T-helper 2 cell treated with Interferon-gamma antibody and Interleukin-4, amounts not matched to agents 100 ng/mL and 5 ng/mL, for 36 hours (primary cell): Measurements from ENCODE around the gene DTNB. TPM values are rescaled to one million over a fixed set of nuclear protein-coding genes. Genes with fewer than 3 reads are reported as not detected.
"Not testable (repeated sequence)": the region's sequence is repeated elsewhere in the genome, so short reads cannot be mapped to it uniquely, and the experiment has no call there.

Experiments
- intact Hi-C: fragments of 100-400 bp; cut with micrococcal nuclease; formaldehyde crosslinking; loops from one replicate; pipeline ENCODE4 v1.15.1; 2023
- total RNA-seq: library from RNA; stranded (reverse); gene quantifications from 2 replicates; pipeline ENCODE4 v1.2.3, GENCODE V29; 2022

DTNB gene
- total RNA-seq, 1 donor from 2014 or later: 24.7 TPM

- intact Hi-C loops: not testable (repeated sequence)
Measured at GRCh38 chr2:25633801-25634200, 39.6 kb downstream of the DTNB start.

DNA sequence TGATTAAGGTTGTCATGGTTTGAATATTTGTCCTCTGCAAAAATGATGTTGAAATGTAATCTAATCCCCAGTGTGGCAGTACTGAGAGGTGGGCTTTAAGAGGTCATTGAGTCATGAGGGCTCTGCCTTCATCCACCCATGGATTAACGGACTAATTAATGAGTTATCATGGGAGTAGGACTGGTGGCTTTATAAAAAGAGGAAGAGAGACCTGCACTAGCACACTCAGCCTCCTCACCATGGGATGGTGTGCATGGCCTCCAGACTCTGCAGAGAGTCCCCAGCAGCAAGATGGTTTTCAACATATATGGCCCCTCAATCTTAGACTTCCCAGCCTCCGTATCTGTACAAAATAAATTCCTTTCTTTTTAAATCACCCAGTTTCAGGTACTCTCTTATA is 41.0 kb downstream of the DTNB start:
- intact Hi-C loops: no loop called here

DNA sequence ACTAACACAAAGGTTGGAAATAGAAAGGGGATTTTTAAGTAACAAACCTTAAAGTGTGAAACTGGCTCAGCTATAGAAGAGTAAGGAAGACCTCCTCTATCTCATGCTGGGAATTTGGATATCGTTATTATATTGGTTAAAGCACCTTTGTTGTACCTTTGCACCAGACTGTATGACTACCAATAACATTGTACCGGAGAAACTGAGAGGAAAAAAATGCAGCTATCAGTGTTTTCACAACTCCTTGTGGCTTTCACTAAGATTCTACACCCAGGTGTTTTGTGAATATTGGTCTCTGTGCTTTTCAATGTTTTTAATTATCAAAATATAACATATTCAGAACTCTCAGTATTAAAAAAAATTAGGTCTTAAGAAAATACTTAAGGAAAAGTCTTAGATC is 48.7 kb downstream of the DTNB start:
- intact Hi-C loops: no loop called here

GRCh38 chr2:25623361-25623760 is 50.0 kb downstream of the DTNB start:
- intact Hi-C loops: no loop called here

DNA sequence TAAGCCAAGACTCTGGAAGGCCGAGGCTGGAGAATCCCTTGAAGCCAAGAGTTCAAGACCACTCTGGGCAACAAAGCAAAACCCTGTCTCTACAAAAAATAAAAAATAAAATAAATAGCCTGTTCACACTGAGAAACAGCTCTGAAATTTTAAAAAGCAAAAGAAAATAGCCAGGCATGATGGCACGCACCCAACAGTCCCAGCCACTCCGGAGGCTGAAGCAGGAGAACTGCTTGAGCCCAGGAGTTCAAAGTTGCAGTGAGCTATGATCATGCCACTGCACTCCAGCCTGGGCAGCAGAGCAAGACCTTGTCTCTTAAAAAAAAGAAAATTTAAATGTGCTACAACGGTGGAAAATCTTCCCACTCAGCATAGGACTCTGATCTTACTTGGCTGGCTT is 52.7 kb downstream of the DTNB start:
- intact Hi-C loops: no loop called here

GRCh38 chr2:25620077-25620476 is 53.3 kb downstream of the DTNB start:
- intact Hi-C loops: no loop called here

DNA sequence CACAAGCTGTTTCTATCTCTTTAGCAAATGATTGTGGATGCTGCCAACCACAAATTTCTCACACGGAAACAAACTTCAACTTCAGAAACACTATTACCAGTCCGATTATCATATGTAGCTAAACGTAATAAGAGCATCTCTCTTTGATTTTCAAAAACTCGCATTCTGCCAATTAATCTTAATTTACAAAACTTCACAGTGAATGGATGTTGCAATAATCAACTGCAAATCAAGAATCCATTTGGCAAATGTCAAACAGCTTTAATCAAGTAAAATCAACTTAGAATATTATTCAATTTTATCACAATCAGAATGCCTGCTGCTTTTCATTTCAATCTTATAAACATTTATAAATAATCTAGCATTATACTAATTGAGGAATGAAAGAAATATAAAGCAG is 54.2 kb downstream of the DTNB start:
- intact Hi-C loops: no loop called here

- intact Hi-C loops: no loop called here
Measured at GRCh38 chr2:25618676-25619075, 54.7 kb downstream of the DTNB start.

DNA sequence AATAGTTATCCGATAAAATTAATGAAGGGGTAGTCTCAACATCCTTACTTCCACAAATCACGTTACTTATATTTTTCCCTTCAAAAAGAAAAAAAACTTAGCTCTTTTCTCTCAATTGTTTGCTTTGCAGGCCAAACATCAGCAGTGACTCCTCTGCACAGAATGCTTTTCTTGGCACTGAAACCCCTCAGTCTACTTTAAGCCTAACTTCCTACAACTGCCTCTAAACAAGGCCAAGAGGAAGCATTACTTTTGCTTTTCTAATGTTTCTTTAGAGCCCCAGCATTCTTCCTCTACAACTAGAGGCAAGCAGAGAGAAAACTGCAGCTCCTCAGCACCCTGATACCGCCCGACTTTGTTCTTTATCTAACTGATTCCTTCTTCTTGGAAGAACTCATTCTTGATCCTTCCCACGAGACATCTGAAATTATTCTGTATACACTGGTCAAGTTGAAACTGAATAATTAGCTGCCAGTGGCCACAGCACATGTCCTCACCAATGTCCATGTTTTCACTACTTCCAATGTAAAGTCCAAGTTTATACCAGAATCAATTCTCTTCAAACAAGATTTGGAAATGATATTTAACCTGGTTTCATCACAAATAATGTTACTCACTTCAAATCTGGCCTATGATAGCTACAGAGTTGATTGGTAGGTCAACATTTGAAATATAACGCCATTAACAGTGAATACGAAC is 55.3 kb downstream of the DTNB start:
- intact Hi-C loops: no loop called here

GRCh38 chr2:25615920-25616319 is 57.5 kb downstream of the DTNB start:
- intact Hi-C loops: no loop called here

- intact Hi-C loops: no loop called here
Measured at GRCh38 chr2:25615386-25615785, 58.0 kb downstream of the DTNB start.

DNA sequence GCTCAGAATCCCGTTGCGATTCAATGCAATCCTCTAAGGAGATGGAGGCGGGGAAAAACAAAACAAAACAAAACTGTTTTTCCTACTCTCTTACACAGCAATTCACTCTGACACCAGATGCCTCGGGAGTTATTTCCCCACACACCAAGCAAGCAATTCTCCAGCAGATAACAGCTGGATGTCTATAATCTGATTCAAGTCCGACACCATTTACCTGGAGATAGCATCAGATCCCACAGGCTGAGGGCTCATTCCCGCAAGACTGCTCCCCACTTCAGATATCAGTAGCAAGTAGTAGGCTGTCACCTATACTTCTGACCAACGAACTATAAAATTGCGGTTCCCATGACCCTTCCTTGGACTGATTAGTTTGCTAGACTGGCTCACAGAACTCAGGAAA is 58.7 kb downstream of the DTNB start:
- intact Hi-C loops: no loop called here

DNA sequence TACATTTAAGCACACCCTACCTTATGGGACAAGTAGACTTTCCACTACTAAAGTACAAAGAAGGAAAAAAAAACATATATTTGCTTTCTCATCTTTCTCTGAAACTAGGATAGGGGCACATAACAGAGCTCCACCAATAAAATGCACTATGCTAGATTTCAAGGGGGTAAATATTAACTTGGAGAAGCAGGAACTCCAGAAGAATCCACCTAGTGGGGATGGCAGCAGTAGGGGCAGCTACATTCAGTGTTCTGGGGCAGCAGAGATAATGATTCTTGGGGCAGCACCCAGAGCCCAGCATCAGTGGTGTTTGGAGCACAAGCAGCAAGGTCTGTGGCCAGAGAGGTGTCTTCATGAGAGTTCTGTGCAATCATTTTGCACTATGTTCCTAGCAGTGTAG is 64.7 kb downstream of the DTNB start:
- intact Hi-C loops: loop anchor here (5.0 kb wide), 1 partner anchor 49 kb away; no protein-coding TSS in a partner anchor

- intact Hi-C loops: loop anchor here (1.0 to 5.0 kb wide), 2 partner anchors 50 to 93 kb away; no protein-coding TSS in a partner anchor
Measured at GRCh38 chr2:25606892-25607291, 66.5 kb downstream of the DTNB start.

DNA sequence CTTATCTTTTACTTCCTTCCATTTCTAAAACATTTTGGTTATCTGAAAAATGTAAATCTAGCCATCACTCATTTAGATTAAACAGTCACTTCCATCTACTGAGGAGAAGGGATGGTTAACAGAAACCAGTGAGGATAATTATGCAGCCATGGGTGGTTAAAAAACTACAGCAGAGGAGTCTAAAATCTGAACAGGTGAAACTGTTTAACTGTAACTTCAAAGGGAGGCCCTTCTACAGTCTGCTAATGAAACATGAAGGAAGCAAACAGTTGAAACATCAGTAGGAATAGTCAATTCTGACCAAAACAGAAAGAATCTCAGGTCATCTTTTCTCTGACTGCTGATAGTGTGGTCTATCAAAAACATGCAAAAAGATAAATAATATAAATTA is 71.0 kb downstream of the DTNB start:
- intact Hi-C loops: no loop called here

GRCh38 chr2:25601711-25602332 is 71.6 kb downstream of the DTNB start:
- intact Hi-C loops: not testable (repeated sequence)

- intact Hi-C loops: no loop called here
Measured at GRCh38 chr2:25598911-25599310, 74.5 kb downstream of the DTNB start.

DNA sequence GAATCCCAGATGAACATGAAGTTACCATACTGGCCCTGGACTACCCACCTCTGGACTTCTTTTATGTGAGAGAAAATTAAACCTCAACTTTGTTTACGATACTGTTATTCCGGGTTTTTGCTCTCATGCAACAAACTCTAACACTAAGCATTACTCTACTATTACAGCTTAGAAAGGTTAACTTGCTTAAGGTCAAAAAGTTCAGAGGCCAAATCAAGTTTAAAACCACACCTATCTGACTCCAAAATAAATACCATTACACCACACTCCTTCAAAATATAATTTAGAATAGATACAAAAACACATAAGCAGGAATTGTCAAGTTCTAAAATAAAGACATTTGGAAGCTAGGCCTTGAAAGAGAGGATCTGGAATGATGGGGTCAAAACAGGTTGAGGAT is 75.0 kb downstream of the DTNB start:
- intact Hi-C loops: no loop called here

GRCh38 chr2:25597881-25598280 is 75.5 kb downstream of the DTNB start:
- intact Hi-C loops: no loop called here

DNA sequence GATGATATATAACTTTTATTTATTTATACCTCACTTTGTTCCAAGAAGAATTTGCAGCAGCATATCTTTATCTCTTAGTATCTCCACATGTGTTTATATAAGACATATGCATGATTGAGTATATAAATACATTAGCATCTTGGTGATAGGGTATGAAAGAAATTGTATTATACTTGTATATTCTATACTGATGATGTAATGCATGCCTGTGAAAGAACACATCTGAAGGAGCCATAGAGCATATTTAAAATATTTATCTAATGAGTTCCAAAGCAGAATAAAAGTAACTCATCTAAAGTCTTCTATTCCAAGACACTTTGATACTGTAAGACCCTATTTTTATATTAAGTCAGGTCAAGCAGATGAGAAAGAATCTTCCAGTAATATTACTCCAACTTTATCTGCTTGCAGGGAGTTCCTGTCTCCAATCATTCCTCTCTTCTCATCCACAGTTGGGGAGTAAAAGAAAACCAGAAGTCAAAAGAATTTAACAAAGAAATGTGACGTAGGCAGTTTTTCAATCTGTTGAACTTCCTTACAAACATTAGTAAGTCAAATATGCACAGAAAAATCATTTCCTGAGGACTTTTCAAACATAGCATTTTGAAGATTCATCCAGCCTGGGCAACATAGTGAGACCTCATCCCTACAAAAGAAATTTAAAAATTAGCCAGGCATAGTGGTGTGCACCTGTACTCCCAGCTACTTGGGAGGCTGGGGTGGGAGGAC is 76.7 kb downstream of the DTNB start:
- intact Hi-C loops: no loop called here

GRCh38 chr2:25595393-25595792 is 78.0 kb downstream of the DTNB start:
- intact Hi-C loops: no loop called here

GRCh38 chr2:25594991-25595390 is 78.4 kb downstream of the DTNB start:
- intact Hi-C loops: no loop called here
